Measurements from ENCODE around the gene SLIT1. TPM values are rescaled to one million over a fixed set of nuclear protein-coding genes. Genes with fewer than 3 reads are reported as not detected.

SLIT1 gene
- total RNA-seq, 4 donors from 2014 or later = not detected

DNA sequence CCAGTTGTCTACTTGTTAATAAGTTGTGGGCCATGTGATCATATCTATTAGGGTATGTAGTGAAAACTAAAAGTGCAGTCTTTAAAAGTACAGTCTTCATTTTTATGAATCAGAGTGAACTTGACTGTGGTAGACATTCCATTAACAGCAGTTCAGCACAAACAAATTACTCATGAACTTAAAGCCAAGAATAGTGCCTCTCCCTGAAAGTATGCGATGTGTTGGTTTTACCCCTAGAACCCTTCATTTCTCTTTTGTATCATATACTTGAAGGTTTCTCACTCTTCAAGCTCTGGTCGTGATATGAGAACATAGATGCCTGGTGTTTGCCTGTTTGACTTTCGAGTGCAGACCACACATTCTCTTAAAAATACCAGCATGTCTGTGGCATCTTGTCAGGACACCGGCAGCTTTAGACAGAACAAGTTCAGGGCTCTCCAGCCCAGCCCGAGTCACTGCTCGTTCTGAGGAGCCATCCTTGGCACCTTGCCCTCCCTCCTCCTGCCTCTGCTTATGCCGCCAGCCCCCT, 194.4 kb downstream of the SLIT1 start:
- intact Hi-C loops (cut with DNase I; ENCODE audit: low total_unique reads) = no loop called here
- DNase-seq (ENCODE audit: low spot score in 2 of 2) = no peak
- WGBS, 2 donors = 40 to 48% methylated on average over 7 of the region's 7 CpGs
- TF ChIP-seq, protein P1, sequence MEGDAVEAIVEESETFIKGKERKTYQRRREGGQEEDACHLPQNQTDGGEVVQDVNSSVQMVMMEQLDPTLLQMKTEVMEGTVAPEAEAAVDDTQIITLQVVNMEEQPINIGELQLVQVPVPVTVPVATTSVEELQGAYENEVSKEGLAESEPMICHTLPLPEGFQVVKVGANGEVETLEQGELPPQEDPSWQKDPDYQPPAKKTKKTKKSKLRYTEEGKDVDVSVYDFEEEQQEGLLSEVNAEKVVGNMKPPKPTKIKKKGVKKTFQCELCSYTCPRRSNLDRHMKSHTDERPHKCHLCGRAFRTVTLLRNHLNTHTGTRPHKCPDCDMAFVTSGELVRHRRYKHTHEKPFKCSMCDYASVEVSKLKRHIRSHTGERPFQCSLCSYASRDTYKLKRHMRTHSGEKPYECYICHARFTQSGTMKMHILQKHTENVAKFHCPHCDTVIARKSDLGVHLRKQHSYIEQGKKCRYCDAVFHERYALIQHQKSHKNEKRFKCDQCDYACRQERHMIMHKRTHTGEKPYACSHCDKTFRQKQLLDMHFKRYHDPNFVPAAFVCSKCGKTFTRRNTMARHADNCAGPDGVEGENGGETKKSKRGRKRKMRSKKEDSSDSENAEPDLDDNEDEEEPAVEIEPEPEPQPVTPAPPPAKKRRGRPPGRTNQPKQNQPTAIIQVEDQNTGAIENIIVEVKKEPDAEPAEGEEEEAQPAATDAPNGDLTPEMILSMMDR (IDR thresholded peaks at IDR 0.05) = no peak
- no peak for TF ChIP-seq POLR2A (IDR thresholded peaks at IDR 0.05)
- H3K4me3 ChIP-seq (ENCODE audit: low read depth, poor library complexity, severe bottlenecking) = no peak overlapping the region

DNA sequence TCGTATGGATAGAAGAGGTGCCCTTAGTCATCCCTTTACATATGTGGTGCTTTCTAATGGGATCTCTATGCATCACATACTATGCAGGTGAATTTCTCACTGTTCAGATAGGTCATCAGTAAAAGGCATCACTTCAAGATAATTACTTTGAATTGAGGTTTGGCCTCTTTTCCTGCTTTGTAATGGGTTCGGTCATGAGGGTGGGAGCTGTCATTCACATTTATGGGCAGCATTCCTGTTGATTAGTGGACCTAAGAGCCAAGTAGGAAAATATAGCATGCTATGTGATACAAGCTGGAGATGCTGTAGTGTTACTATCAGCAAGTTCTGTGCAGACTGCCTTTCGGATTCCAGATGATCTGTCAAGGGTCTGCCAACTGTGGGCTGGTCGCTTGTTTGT, 197.3 kb downstream of the SLIT1 start:
- 76 to 79% methylated on average over 4 of the region's 4 CpGs for WGBS, 2 donors
- H3K4me3 ChIP-seq (ENCODE audit: low read depth, poor library complexity, severe bottlenecking) = no peak overlapping the region
- no peak for DNase-seq (ENCODE audit: low spot score in 2 of 2)
- TF ChIP-seq POLR2A (IDR thresholded peaks at IDR 0.05) = no peak
- TF ChIP-seq, protein P1 (IDR thresholded peaks at IDR 0.05) = no peak
- intact Hi-C loops (cut with DNase I; ENCODE audit: low total_unique reads) = no loop called here

- intact Hi-C loops (cut with DNase I; ENCODE audit: low total_unique reads) = no loop called here
- TF ChIP-seq POLR2A (IDR thresholded peaks at IDR 0.05) = no peak
- TF ChIP-seq, protein P1 (IDR thresholded peaks at IDR 0.05) = no peak
- no peak for DNase-seq (ENCODE audit: low spot score in 2 of 2)
- WGBS, 2 donors = 87 to 91% methylated on average over 3 of the region's 3 CpGs
- no peak overlapping the region for H3K4me3 ChIP-seq (ENCODE audit: low read depth, poor library complexity, severe bottlenecking)
These were observed 197.9 kb downstream of the SLIT1 start for GRCh38 chr10:96987842-96988175.

GRCh38 chr10:96987141-96987841, 198.5 kb downstream of the SLIT1 start:
- WGBS, 2 donors = 28 to 50% methylated on average over 2 of the region's 2 CpGs
- intact Hi-C loops (cut with DNase I; ENCODE audit: low total_unique reads) = no loop called here
- H3K4me3 ChIP-seq (ENCODE audit: low read depth, poor library complexity, severe bottlenecking) = no peak overlapping the region
- no peak for TF ChIP-seq POLR2A (IDR thresholded peaks at IDR 0.05)
- TF ChIP-seq, protein P1 (IDR thresholded peaks at IDR 0.05) = no peak
- no peak for DNase-seq (ENCODE audit: low spot score in 2 of 2)

DNA sequence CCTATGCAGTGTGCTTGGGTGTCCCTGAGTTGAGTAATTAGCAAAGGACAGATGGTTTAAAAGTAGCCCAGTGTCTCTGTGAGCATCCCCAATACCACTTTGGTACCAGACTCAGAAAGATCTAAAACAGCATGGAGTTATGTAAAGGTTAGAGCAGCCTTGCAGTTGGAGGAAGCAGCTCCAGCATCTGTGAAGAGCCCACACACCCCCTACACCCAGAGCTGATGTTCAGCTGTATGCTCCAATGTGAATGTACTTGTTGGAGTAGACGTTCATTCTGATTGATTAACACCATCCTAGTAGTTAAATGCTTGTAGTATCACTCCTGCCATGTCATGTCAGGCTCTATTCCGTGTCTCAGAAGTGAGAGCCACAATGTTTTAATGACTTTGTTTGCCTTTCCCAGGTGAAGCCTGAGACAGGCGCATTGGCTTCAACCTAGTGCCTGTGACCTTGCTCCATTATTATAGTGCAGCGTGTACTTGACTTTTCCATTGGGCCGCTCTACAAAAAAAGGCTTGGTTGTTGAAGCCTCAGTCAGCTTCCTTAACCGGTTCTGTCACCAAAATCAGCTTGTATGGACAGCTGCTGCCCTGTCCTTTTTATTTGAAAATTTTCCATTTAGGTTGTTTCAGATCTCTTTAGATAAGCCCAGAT, 199.4 kb downstream of the SLIT1 start:
- WGBS, 2 donors = 92 to 96% methylated on average over 6 of the region's 6 CpGs
- intact Hi-C loops (cut with DNase I; ENCODE audit: low total_unique reads) = no loop called here
- H3K4me3 ChIP-seq (ENCODE audit: low read depth, poor library complexity, severe bottlenecking) = no peak overlapping the region
- DNase-seq (ENCODE audit: low spot score in 2 of 2) = no peak
- TF ChIP-seq, protein P1 (IDR thresholded peaks at IDR 0.05) = no peak
- TF ChIP-seq POLR2A (IDR thresholded peaks at IDR 0.05) = no peak

Data from lower leg skin (tissue), 4 donors.